ENCODE data around the gene IL36A. TPM values are rescaled to one million over a fixed set of nuclear protein-coding genes. Genes with fewer than 3 reads are reported as not detected.

The IL36A gene
- total and polyA plus RNA-seq, 9 of the 15 experiments (the other 6 are each of a cell fraction or from before 2014, with no cell fraction given) = not detected

GRCh38 chr2:113028112-113028511 is 22.9 kb downstream of the IL36A start:
- Histone ChIP-seq H3K36me3 (ENCODE audit: control insufficient read depth, insufficient read depth, low read length) (no peaks in the 10 kb centered on the region), H3K9ac (ENCODE audit: insufficient read depth in 1 of 2, low read depth in 2 of 2, low read length in 2 of 2) (no peak overlapping the region), H3K9me1 (ENCODE audit: control insufficient read depth, insufficient read depth, low read length) (no peaks in the 10 kb centered on the region), H3K27me3 (ENCODE audit: control insufficient read depth in 2 of 2, insufficient read depth in 2 of 2, low read length in 2 of 2) (no peaks in the 10 kb centered on the region), H4K20me1 (replicated peaks; ENCODE audit: control insufficient read depth, insufficient read depth, low read length) (no peaks in the 10 kb centered on the region), H2AFZ (ENCODE audit: low read depth, low read length) (peak overlapping the region; percentile 36; the same call in 1 of the 2 replicates), H3K4me2 (ENCODE audit: insufficient read depth, low read length) (no peak overlapping the region), H3K27ac (ENCODE audit: extremely low read depth, low read depth, low read length) (no peak overlapping the region), H3K9me3 (replicated peaks; ENCODE audit: control insufficient read depth, insufficient read depth, low read depth, low read length) (no peaks in the 10 kb centered on the region), H3K79me2 (ENCODE audit: control insufficient read depth, insufficient read depth, low read length) (no peaks in the 10 kb centered on the region), H3K4me1 (replicated peaks in 1 of 2; ENCODE audit: control insufficient read depth in 2 of 2, insufficient read depth in 2 of 2, low read length in 2 of 2) (peaks cover 0 to 15% of the 10 kb centered on the region in 2 experiments; a peak in 2 of 5 replicates), H3K4me3 (no peak overlapping the region)
- 0% methylated on average over 1 of the region's 1 CpG for WGBS (ENCODE audit: insufficient coverage, low coverage, missing lambda C conversion rate)
- CTCF ChIA-PET (ENCODE audit: low intra/inter-chr PET ratio) = no interaction called here
- no peak for DNase-seq (ENCODE audit: extremely low read depth in 1 of 4, low spot score in 3 of 4)
- TF ChIP-seq HDGF (IDR thresholded peaks at IDR 0.05) (no peak), CBFA2T2 (conservative IDR thresholded peaks at IDR 0.05) (no peak), DLX4 (CRISPR knock-in tag; IDR thresholded peaks at IDR 0.05) (no peak), MTA2 (IDR thresholded peaks at IDR 0.05; ENCODE audit: low read depth) (no peak), SPI1 (IDR thresholded peaks at IDR 0.05; ENCODE audit: borderline replicate concordance, low read depth, low read length) (peak; percentile 72; the same call in 1 of the 2 replicates), ARID4B (CRISPR knock-in tag; IDR thresholded peaks at IDR 0.05) (no peak), MAFK (IDR thresholded peaks at IDR 0.05; ENCODE audit: low read length) (no peak)
- ATAC-seq = peak; percentile 41
- BruUV-seq (replicated peaks) = no TSS peak
- POLR2A ChIA-PET = interaction anchor here (0.9 to 1.3 kb wide), 3 partner anchors 9 to 49 kb away, joined by 3 to 4 read pairs (median 4); no protein-coding TSS in a partner anchor
- intact Hi-C loops (cut with micrococcal nuclease) = no loop called here
- in situ Hi-C loops (cut with MboI) = no loop called here
- no peak for FAIRE-seq
